Peyer's patch (tissue), 4 donors: ENCODE measurements around the gene TYMS. TPM values are rescaled to one million over a fixed set of nuclear protein-coding genes. Genes with fewer than 3 reads are reported as not detected.

Experiments used
- DNase-seq, 3 donors: peaks; one replicate each; pipeline ENCODE4 v3.0.0-alpha.2; 2017 to 2019
- H3K27ac ChIP-seq, 4 donors: fragments of 200-600 bp; sonication (generic); one replicate each; pipeline ENCODE4 v1.5.1; 2016 to 2019
- H3K27me3 ChIP-seq, 2 donors: fragments of 200-600 bp; sonication (generic); one replicate each; pipeline ENCODE4 v1.5.1; 2019
- H3K36me3 ChIP-seq, 3 donors: fragments of 200-600 bp; sonication (generic); one replicate each; pipeline ENCODE4 v1.5.1; 2016 to 2019
- H3K4me1 ChIP-seq, 4 donors: fragments of 200-600 bp; sonication (generic); one replicate each; pipeline ENCODE4 v1.5.1; 2016 to 2019
- H3K4me3 ChIP-seq, 4 donors: fragments of 200-600 bp; sonication (generic); 1 replicate in 3 of 4; 2 replicates in 1 of 4; pipeline ENCODE4 v1.5.1; 2016 to 2019; ENCODE audit warnings: mild to moderate bottlenecking in 1 of 4
- H3K9me3 ChIP-seq, 4 donors: fragments of 200-600 bp; sonication (generic); one replicate each; pipeline ENCODE4 v1.5.1; 2016 to 2019; ENCODE audit warnings: mild to moderate bottlenecking in 1 of 4
- POLR2A ChIP-seq, 2 donors: fragments of 450-650 bp; IDR thresholded peaks; one replicate each; pipeline ENCODE4 v1.5.1; 2017; ENCODE audit warnings: antibody characterized with exemption in 2 of 2, mild to moderate bottlenecking in 2 of 2, moderate library complexity in 2 of 2
- total RNA-seq, 4 donors: library from RNA; depleted of rRNA; stranded (reverse); fragments of >200 nt; gene quantifications; one replicate each; pipeline ENCODE4 v1.1.0, GENCODE V29; 2016
- TF ChIP-seq, protein P1 (sequence below), 6 experiments: fragments of 450-650 bp in 4 of 6; fragments of 200-600 bp in 2 of 6; sonication (generic) in 1 of 6; IDR thresholded peaks; one replicate each; pipeline ENCODE4 v1.5.1; 2017 to 2019; ENCODE audit warnings: antibody characterized with exemption in 6 of 6, mild to moderate bottlenecking in 3 of 6, moderate library complexity in 1 of 6

Gene TYMS
- total RNA-seq, 4 donors from 2014 or later = 6.7 to 71.8 (median 11.7) TPM

- no peak overlapping the region for H3K27ac ChIP-seq
- H3K27me3 ChIP-seq = no peaks in the 10 kb centered on the region
- peaks cover 0 to 31% (median 0%) of the 10 kb centered on the region in 3 donors for H3K36me3 ChIP-seq
- DNase-seq = no peak
- H3K4me1 ChIP-seq = no peaks in the 10 kb centered on the region
- no peak for TF ChIP-seq POLR2A (IDR thresholded peaks at IDR 0.05)
- TF ChIP-seq, protein P1, sequence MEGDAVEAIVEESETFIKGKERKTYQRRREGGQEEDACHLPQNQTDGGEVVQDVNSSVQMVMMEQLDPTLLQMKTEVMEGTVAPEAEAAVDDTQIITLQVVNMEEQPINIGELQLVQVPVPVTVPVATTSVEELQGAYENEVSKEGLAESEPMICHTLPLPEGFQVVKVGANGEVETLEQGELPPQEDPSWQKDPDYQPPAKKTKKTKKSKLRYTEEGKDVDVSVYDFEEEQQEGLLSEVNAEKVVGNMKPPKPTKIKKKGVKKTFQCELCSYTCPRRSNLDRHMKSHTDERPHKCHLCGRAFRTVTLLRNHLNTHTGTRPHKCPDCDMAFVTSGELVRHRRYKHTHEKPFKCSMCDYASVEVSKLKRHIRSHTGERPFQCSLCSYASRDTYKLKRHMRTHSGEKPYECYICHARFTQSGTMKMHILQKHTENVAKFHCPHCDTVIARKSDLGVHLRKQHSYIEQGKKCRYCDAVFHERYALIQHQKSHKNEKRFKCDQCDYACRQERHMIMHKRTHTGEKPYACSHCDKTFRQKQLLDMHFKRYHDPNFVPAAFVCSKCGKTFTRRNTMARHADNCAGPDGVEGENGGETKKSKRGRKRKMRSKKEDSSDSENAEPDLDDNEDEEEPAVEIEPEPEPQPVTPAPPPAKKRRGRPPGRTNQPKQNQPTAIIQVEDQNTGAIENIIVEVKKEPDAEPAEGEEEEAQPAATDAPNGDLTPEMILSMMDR (IDR thresholded peaks at IDR 0.05) = no peak
- no peak overlapping the region for H3K4me3 ChIP-seq
- H3K9me3 ChIP-seq = no peaks in the 10 kb centered on the region
Observed at GRCh38 chr18:692824-693223, 35.4 kb downstream of the TYMS start.

- no peak for TF ChIP-seq POLR2A (IDR thresholded peaks at IDR 0.05)
- TF ChIP-seq, protein P1 (IDR thresholded peaks at IDR 0.05) = no peak
- Histone ChIP-seq H3K9me3 (no peaks in the 10 kb centered on the region), H3K27me3 (no peaks in the 10 kb centered on the region), H3K27ac (no peak overlapping the region), H3K4me1 (no peaks in the 10 kb centered on the region), H3K36me3 (peaks cover 0 to 31% (median 0%) of the 10 kb centered on the region in 3 donors), H3K4me3 (no peak overlapping the region)
- no peak for DNase-seq
Observed at GRCh38 chr18:693466-694187, 36.2 kb downstream of the TYMS start.

- DNase-seq = no peak
- no peak for TF ChIP-seq POLR2A (IDR thresholded peaks at IDR 0.05)
- TF ChIP-seq, protein P1 (IDR thresholded peaks at IDR 0.05) = no peak
- peaks cover 0 to 26% (median 0%) of the 10 kb centered on the region in 3 donors for H3K36me3 ChIP-seq
- H3K27me3 ChIP-seq = no peaks in the 10 kb centered on the region
- H3K9me3 ChIP-seq = no peaks in the 10 kb centered on the region
- H3K4me3 ChIP-seq = no peak overlapping the region
- H3K4me1 ChIP-seq = no peaks in the 10 kb centered on the region
- H3K27ac ChIP-seq = no peak overlapping the region
Observed at GRCh38 chr18:697012-697411, 39.6 kb downstream of the TYMS start.

DNA sequence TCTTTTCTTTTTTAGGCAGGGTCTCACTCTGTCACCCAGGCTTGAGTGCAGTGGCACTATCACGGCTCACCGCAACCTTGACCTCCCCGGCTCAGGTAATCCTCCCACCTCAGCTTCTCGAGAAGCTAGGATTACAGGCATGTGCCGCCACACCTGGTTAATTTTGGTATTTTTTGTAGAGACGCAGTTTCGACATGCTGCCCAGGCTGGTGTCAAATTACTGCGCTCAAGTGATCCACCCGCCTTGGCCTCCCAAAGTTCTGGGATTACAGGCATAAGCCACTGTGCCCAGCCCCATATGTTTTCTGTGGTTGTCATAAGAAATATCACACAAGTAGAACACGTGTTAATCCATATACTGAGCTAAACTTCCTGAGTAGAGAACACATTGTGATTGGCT lies 40.3 kb downstream of the TYMS start:
- H3K27ac ChIP-seq = no peak overlapping the region
- H3K36me3 ChIP-seq = peaks cover 0 to 20% (median 0%) of the 10 kb centered on the region in 3 donors
- no peaks in the 10 kb centered on the region for H3K9me3 ChIP-seq
- TF ChIP-seq, protein P1 (IDR thresholded peaks at IDR 0.05) = no peak
- H3K27me3 ChIP-seq = no peaks in the 10 kb centered on the region
- no peak overlapping the region for H3K4me3 ChIP-seq
- DNase-seq = no peak
- H3K4me1 ChIP-seq = no peaks in the 10 kb centered on the region

- H3K4me1 ChIP-seq = no peaks in the 10 kb centered on the region
- peak overlapping the region in 1 of 4 donors; percentile 66 for H3K27ac ChIP-seq
- H3K4me3 ChIP-seq = no peak overlapping the region
- peaks cover 0 to 13% (median 0%) of the 10 kb centered on the region in 3 donors for H3K36me3 ChIP-seq
- H3K27me3 ChIP-seq = no peaks in the 10 kb centered on the region
- H3K9me3 ChIP-seq = no peaks in the 10 kb centered on the region
- DNase-seq = no peak
- TF ChIP-seq, protein P1 (IDR thresholded peaks at IDR 0.05) = no peak
- no peak for TF ChIP-seq POLR2A (IDR thresholded peaks at IDR 0.05)
Observed at GRCh38 chr18:703213-703967, 45.9 kb downstream of the TYMS start.
